T-helper 9 cell (primary cell): Measurements from ENCODE around the gene CTSE.

Experiments
- DNase-seq: peaks from one replicate; pipeline ENCODE4 v3.0.0-alpha.2; 2020

Gene CTSE

DNA sequence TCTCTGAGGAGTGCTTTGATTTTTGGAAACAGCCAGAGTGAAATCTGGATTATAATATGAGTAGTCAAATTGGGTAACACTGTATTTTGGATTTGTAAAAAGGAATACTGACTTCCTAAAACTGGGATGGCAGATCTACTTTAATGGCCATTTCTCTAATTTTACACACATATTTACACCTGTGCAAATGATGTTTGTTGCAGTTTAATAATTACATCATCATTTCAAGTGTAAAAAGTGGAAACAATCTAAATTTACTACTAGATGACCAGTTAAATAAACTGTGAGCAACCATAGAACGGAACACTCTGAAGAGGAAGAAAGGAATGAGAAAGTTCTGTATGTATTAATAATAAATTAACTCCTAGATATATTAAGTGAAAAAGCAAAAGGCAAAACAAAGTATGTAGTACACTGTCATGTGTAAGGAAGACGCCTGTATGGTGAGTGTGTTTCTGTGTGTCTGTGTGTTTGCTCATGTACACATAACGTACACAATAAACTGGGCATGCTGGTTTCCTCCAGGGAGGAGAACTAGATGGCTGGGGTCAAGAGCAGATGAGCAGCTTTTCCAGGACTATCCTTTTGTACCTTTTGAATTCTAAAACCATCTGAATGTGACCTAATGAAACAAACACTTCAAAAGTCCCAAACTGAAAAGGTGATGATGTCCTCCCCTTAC lies 26.4 kb upstream of the CTSE start:
- no peak for DNase-seq

DNA sequence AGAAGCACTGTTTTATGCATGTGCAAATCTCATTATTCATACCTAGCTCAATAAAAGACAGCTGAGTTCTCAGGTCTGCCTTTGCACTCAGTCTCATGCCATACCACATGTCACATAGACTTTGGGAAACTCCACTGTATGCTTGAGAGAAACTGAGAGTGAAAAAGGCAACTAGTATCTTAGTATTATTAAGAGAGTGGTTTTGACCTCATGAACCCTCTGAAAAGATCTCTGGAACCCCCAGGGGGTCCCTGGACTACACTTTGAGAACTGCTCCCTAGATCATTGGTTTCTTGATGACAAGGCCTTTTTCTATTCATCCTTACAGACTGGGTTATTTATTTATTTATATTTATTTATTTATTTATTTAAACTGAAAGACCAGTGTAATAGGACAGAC lies 25.6 kb upstream of the CTSE start:
- no peak for DNase-seq

DNA sequence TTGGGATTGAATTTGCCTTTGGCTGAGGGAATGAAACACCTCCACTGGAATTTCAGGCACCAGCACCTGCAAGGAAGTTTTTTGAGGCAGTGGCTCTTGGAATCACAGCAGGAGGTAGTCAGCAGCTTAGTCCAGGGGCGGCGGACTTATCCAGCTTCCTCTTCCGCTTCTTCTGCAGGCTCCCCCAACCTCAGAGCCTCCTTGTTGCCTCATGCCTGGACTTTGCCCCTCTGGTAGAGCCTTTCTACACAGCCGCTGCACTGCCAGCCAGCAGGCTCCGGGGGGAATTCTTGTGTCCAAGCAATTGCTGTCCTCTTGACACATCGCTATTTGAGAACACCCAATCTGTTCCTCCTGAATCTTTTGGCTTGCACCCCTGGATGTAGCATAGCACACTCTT lies 24.9 kb upstream of the CTSE start:
- DNase-seq: no peak

DNA sequence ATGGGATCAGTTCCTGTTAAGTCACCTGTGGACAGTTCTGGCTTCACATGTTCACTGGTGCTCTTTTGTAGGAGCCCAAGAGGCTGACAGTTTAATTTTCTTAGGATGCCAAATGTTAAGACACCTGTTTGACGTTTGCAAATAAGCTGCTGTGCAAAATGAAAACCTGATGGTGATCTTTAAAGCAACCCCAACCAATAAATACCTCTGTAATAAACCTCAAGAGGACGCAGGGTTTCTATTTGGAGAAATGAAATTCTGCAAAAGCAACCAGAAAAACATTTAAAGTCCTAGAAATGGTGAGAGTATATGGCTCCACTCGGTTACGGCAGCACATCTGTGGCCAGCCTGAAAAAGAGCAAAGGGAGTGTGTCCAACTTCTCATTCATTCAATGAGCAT lies 23.6 kb upstream of the CTSE start:
- no peak for DNase-seq

DNA sequence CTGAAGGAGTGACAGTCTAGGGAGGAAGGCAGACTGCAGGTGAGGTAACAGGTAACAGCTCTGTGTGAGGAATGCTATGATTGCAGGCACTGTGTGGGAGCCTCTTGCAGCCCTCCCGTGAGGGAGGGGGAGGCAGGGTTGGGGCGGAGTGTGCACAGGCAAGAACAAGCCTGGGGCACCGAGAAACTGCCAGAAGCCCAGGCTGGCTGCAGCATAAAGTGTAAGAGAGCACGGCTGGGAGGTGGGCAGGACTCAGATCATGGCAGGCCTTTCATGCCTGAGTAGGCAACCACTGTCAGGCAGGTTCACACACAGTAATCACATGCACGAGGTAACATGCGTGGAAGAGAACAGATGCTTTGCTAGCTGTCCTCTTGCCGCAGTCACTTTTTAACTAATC lies 17.9 kb upstream of the CTSE start:
- no peak for DNase-seq

DNA sequence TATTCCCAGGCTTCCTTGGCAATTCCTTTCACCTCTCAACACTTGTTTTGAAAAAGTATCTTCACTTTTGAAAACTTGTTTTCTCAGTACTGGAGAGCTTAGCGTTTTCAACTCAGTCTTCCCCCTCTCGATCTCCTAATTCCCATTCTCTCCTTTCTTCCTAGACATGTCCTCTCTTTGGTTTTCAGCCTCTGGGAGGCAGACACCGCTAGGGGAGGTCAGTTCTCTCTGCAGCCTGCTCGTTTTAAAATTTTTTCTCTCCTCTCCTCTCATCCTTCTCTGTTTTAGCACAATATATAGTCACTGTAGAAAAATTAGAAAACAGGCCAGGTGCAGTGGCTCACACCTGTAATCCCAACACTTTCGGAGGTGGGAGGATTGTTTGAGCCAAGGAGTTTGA lies 16.6 kb upstream of the CTSE start:
- DNase-seq: no peak

DNA sequence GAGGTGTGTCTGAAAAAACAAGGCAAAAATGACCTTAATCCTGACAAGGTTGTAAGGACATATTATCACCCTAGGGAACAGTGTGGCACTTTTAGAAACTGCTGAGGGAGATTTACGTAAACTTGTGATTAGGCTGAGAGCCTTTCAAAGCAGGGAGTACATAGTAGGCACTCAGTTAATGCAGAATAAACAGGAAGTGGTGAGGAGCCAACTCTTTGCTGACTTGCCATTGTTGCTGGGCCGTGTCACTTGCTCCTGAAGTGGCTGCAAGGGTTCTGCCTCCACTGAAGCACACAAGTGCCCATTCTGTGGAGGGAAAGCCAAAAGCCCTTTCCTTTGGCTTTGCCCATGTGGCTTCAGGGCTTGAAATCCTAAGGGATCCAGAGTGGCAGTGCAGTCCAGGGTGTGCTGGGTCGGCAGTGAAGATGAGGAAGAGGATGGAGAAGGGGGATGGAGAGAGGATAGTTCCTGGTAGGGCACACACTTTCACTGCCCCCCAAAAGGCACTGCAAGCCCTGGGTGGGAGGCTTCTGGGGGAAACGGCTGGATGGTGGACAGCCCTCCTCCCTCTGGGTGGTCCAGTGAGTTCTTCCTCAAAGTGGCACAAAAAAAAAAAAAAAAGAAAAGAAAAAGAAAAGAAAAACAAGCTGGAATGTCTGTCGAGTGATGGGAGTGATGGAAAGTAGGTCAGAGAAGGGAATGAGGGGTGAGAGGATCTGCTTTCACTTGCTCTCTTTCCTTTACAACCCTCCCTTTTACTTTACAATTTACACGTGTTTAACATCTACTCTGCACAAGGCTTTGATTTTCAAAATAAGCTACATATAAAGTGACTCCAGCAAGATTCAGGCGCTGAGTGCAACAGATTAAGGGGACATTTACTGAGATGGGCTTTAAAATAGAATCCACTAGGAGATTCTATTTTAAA lies 15.6 kb upstream of the CTSE start:
- DNase-seq: no peak

DNA sequence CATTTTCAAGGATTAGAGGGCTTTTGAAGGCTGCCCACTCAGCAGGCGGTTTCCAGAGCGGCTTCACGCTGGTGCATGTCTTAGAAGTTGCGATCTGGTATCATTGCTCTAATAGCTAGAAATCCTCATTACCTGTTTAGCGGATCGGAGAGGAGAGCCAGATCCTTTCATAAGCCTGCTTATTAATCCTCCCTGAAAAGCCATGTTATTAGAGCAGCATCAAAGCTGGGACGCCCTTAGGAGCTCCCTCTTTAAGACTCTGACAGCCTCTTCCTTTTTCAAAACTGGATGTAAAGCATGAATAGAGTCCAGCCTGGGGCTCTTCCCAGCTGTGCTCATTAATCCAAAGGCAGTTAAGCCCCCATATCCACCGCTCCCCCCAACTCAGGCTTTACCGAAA lies 13.9 kb upstream of the CTSE start:
- DNase-seq: no peak

DNA sequence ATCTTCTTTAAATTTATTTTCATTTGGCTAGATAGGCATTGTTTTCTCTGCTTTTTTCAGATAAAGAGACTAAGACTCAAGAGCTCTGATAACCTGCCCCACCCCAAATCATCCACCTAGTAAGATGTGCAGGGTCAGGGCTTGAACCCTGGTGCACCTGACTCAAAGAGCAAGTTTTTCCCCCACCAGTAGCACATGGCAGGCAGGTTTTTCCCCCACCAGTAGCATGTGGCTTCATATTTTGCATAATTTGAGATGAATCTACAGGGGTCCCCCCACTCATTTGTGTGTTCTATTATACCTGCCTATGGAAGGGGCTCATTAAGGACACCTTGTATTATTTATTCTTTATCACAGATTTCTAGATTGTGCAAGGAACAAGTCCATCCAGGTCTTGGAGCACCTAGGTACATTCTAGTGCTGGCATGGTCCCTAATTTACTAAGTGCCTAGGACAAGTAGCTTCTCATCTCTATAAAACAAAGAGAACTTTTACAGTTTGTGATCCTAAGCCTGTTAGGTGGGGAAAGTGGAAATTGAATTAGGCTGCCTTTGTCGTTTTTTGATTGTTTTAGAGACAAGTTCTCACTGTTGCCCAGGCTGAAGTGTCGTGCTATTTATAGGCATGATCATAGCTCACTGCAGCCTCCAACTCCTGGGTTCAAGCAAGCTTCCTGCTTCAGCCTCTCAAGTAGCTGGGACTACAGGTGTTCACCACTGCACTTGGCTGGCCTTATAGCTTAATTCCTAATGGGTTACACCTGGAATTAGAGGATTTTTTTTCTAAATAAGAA lies 13.2 kb upstream of the CTSE start:
- DNase-seq: no peak

DNA sequence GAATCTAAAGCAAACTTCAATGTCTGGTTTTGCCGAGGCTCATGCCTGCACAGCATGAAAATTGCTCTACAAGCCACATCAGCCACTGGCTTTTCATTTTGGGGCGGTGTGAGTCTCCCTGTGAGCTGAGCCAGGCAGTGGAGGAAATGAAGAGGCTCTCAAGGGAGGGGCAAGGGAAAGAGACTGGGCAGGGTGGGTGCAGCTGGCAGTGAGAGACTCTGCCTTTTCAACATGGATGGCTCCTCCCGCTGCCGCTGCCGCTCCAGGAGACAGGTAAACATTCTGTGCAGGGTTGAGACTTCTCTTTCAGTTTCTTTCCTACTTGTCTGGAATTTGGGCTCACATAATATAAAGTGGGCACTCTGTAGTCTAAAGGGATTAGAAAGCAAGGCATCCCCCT lies 11.3 kb upstream of the CTSE start:
- DNase-seq: no peak

DNA sequence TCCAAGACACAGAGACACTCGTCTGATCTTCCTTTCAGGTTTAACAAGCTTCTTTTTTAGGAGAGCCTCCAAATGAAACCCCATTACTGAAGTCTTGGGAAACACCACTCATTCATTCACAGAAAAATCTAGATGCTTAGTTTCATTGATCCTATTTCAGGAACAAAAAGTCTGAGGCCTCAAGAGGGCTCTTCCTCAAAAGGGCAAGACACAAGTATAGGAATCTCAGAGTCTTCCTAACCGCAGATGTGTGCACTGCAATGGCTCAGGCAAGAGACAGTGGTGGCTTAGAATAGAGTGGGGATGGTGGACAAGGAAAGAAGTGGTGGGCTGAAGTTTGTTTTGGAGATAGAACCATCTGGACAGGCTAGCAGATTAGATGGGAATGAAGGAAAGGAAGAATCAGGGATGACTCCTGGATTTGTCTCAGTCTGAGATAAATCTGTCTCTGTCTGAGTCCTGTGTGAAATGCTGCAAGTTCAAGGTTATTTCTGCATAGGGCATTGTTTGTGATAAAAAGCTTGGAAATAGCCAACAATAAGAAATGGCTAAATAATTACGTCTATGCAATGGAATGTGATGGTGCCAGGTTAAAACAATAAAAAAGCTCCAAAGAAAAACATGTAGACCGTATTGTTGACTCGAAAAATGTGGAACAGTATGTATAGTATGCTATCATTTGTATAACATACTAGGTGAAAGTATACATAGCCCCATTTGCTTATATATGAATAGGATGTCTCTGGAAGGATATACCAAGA lies 8.9 kb upstream of the CTSE start:
- DNase-seq: no peak

DNA sequence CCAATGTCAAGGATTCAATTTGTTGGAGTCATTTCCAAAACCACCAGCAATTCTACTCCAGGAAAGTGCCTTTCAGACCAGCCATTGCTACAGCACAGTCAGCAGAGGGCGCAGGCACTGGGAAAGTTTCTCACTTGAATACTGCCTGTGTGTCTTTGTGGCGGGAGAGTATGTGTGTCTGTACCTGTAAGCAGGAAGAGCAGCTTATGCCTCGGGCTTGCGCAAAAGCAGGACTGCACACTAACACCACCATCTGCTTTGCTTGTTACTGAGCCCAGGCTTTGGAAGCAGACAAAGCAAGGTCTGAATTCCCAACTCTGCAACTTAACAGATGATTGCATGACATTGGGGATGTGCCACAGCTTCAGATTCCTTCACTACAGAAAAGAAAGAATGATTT lies 7.0 kb upstream of the CTSE start:
- peak; percentile 50 for DNase-seq

DNA sequence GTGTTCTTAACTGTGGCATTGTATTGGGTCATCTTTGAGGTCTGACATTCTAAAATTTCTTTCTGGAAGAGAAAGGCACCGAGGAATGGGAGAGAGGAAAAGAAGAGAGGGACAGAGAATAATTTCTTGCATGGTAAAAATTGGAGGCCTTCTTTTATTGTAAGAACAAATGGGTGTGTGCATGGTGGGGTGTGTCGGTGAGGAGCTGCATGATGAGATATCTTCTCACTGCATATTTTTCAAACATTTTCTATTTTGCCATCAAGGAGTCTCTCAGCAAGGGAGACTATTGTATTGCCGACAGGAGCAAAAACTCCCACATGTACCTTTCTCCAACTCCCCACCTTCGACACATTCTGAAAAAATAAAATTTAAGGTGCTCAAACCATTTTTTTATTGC lies 6.5 kb upstream of the CTSE start:
- no peak for DNase-seq

DNA sequence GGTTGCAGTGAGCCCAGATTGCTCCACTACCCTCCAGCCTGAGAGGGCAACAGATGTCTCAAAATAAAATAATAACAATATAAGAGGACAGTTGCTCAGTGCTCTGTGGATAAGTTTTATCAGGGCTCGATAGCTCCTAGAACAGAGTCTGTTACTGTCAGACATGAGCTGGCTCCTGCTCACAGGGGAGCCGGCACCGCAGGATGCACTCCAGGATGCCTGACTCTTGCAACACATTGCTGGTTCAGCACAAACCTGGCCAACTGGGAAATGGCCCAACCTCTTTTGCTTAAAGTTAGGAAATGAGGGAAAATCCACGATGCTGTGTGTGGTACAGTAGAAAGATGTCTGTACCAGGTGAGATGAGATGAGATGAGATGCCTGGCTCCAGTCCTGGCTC lies 5.8 kb upstream of the CTSE start:
- no peak for DNase-seq

DNA sequence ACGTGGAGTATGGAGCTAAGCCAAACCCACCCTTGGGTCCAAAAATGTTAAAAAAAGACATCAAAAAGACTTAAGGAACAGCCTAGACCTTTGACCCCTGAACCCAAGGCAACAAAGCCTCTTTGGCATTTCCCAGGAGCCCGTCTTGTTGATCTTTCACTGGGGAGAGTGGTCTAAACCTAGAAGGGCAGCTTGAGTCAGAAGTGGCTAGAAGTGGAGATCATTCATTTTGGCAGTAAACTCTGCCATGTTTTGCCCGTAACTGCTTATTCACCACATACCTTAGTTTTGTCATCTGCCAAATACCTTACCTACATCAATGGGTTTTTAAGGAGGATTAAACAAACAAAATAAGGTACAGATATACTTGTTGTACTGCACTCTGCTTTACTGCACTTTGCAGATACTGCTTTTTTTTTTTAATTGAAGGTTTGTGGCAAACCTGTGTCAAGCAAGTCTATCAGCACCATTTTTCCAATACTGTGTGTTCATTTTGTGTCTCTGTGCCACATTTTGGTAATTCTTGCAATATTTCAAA lies 1.7 kb upstream of the CTSE start:
- no peak for DNase-seq

DNA sequence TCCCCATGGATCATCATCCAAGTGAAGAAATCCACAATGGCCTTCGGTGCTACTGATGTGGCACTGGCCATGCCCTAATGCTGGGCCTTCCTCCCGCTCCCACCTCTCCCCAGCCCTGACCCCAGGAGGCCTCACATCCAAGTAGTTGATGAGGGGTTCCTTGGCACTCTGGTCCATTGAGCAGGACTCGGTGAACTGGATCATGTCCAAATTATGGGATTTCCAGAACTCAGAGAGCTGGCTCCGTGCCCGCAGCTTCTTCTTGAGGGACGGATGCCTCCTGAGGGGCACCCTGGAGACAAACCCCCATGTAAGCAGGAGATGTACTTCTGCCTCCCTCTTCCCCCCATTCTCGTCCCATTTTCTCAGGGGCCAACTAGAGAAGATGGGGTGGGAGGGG lies 929 bp downstream of the CTSE start:
- no peak for DNase-seq

DNA sequence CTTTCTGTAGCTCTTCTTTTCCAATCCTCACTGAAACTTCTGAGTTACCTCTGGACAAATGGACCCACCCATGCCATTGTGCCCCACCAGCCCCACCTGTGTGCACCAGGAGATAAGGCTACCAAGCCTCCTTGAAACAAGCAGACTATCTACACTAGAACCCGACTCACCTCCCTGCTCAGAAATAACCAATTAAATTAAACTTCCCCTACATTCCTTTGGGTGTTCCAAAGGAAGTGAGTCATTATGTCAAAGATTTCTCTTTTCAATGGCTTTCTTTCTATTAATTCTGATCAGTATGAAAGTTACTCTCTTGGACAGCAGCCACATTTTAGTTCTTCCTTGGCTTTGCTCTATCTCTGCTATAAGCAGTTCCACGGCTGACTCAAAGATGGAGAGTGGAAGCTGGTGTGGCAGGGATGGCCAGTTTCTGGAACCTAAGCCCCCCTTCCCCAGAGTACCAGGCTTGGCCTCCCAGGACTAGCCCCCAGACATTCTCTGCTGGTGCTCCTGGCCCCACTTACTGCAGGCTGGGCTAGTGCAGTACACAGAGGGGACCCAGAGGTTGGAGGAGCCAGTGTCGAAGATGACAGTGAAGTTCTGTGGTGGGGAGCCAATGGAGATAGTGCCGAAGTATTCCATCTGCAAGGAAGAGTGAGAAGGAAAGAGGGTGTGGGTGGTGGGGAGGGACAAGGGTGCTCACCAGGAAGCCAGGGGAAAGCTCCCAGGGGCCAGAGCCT lies 1.9 kb downstream of the CTSE start:
- no peak for DNase-seq

DNA sequence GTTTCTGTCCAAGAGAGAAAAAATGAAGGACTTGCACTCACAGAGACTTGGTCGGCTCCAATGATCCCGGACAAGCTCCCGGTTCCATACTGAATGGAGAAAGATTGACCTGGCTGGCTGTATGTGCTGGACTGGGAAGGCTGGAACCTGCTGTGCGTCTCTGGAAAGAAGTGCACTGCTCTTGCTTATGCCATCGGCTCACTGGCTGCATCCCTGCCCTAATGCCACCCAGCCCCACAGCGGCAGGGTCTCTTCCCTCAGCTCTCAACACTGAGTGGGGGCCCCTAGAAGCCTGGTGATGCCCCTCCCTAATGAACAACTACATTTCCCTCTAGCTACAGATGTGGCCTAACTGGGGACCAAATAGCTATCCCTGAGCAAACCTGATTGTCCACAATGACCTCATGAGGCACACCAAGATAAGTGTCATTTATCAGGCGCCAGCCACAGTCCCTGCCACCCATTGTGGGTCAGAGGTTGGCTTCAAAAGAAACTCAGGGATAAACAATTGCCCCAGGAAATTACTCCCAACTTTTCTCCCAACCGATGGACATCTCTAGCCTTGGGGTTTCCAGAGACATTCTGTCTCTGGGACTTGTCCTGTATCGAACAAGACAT lies 2.6 kb downstream of the CTSE start:
- no peak for DNase-seq

DNA sequence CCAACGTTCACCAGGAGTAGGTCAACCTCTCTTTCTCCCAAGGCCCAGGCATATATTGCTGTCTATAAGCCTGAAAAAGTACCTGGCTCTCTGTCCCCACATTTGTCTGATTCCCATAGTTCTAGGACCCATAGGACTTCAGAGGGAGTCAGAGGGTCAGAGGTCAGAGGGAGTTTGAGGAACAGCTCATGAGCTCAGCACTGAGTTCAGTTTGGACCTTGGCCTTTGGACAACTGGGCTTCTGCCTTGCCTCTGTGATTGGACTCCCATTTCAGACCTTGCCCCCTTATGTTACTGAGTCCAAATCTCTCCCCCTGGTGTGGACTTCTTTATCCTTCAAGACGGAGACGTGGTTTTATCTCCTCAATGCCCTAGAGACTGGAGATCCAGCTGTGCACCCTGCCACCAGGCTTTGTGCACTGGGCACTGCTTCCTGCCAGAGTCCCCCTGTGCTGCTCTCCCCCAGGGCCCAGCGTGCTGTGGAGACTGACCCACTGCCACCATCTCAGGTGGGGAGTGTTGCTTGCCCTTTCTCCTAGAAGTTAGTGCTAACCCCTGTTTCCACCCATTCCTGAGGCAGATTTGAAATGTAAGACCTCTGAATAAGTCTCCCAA lies 3.2 kb downstream of the CTSE start:
- DNase-seq: no peak

DNA sequence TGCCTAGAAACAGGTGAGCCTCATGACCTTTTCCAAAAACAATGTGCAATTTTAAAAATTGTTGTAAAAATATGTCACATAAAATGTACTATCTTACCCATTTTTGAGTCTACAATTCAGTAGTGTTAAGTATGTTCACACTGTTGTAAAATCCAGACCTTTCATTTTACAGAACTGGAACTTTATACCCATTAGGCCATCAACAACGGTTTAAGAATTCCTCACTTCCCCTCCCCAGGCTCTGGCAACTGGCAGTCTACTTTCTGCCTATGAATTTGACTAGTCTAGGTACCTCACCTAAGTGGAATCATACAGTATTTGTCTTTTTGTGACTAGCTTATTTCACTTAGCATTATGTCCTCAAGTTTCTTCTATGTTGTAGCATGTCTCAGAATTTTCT lies 8.6 kb downstream of the CTSE start:
- no peak for DNase-seq

DNA sequence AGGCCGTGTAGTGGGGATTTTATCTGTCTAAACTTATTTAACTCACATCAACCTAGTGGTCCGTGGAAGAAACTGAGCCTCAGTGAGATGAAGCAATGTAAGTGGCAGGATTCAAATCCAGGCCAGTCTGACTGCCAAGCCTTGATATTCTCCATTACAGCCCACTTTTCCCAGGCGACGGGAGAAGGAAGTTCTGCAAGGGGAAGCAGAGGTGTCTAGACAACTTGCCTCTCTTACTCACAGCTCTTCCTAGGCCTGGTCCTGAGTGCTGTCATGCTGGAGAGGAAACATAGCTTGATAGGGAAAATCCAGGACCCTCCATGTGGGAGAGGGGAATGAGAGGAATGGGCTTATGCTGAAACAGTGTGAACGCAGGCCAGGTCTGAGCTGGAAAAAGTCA lies 9.1 kb downstream of the CTSE start:
- no peak for DNase-seq
